Right lobe of liver (tissue), 6 donors: ENCODE results near the gene TMEM203. TPM values are rescaled to one million over a fixed set of nuclear protein-coding genes. Genes with fewer than 3 reads are reported as not detected.

Experiments
- ATAC-seq, 4 donors: fragments of 200-7000 bp; cut with Tn5 transposase; one replicate each; pipeline ENCODE4 v1.9.1; 2020; ENCODE audit warnings: mild to moderate bottlenecking in 4 of 4, moderate library complexity in 4 of 4
- DNase-seq, 3 donors: peaks; one replicate each; pipeline ENCODE4 v3.0.0-alpha.2; 2020
- H3K27ac ChIP-seq, 3 donors: fragments of 200-600 bp; one replicate each; pipeline ENCODE4 v1.8.0; 2022
- H3K27me3 ChIP-seq, 2 donors: fragments of 200-600 bp; one replicate each; pipeline ENCODE4 v1.8.0; 2022
- H3K36me3 ChIP-seq, 4 donors: fragments of 200-600 bp; sonication (generic) in 1 of 4; one replicate each; pipeline versions ENCODE4 v1.5.1 to v1.8.0; 2017 to 2022; ENCODE audit warnings: control low read depth in 1 of 4
- H3K4me1 ChIP-seq, 4 donors: fragments of 200-600 bp; sonication (generic) in 1 of 4; one replicate each; pipeline versions ENCODE4 v1.5.1 to v1.8.0; 2017 to 2022; ENCODE audit warnings: control low read depth in 1 of 4
- H3K4me3 ChIP-seq, 3 donors: fragments of 200-600 bp; one replicate each; pipeline ENCODE4 v1.8.0; 2022
- H3K9me3 ChIP-seq, 4 donors: fragments of 200-600 bp; sonication (generic) in 1 of 4; one replicate each; pipeline versions ENCODE4 v1.5.1 to v1.8.0; 2017 to 2022; ENCODE audit warnings: control low read depth in 1 of 4
- POLR2A ChIP-seq: fragments of 450-650 bp; IDR thresholded peaks from one replicate; pipeline ENCODE4 v1.6.1; 2017; ENCODE audit warnings: antibody characterized with exemption, mild to moderate bottlenecking
- WGBS: methylation state at CpG from one replicate; pipeline ENCODE4 v1.1.6; 2018; ENCODE audit warnings: low coverage, low lambda C conversion rate; ENCODE audit not compliant: insufficient coverage; ENCODE audit errors: missing lambda C conversion rate; 5-methylcytosine and 5-hydroxymethylcytosine counted together
- intact Hi-C, 2 donors: fragments of 100-400 bp; cut with DNase I; formaldehyde crosslinking; loops; one replicate each; pipeline versions ENCODE4 v1.11.2 to v1.14.1; 2022
- total RNA-seq, 6 experiments: library from RNA; depleted of rRNA in 2 of 6; stranded (reverse); fragments of >200 nt in 2 of 6; fragmentation: NEBNext Ultra II Directional in 3 of 6; extraction: Animal tissue kit (Norgen Biotek cat#: 25700) in 3 of 6; gene quantifications; one replicate each; pipeline versions ENCODE4 v1.1.0 to v1.2.4, GENCODE V29; 2016 to 2023
- TF ChIP-seq, protein P1 (sequence below), 4 donors: fragments of 200-600 bp in 3 of 4; fragments of 450-650 bp in 1 of 4; IDR thresholded peaks; one replicate each; pipeline versions ENCODE4 v1.5.1 to v1.8.0; 2016 to 2022; ENCODE audit warnings: antibody characterized with exemption in 4 of 4, mild to moderate bottlenecking in 2 of 4
- donor health status: DM: no; HTN: yes; CAD: no.
- donor health status: DM: no; HTN: no; CAD: no.
- donor health status: DM: no; HTN: no; CAD: no.
- donor health status: DM: no; HTN: yes; CAD: no.
- donor health status: DM: no; HTN: yes; CAD: no.

TMEM203 gene
- total RNA-seq, 6 experiments from 2014 or later: 17.7 to 28.0 (median 23.9) TPM

DNA sequence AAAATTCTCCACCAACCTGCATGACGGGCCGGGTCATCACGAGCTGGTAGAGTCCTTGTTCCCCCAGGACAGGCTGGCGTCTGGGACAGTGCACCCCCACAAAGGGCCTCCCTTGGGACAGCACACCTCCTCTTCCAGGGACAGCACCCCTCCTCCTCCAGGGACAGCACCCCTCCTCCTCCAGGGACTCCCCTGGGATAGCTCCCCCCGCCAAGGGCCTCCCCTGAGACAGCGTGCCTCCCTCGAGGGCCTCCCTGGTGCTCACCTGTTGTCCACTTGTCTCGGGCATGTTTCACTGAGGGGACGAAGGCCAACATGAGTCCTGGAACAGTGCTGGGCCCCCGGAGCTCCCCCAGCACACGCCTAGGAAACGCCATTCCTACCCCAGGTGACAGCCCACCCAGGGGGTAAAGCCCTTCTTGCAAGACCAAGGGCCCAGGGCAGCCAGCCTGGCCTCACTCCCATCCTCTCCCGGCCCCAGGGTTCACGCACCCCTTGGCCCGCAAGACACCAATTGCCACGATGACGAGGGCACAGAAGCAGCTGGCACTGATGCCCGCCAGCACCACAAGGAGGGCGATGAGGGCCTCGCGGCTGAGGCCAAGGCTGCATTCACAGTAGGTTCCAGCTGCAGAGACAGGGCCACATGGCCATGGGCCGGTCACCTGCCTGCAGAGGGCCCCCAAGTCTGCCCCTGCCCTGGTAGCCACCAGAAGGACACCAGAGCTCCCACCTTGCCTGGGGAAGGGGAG, 34.1 kb downstream of the TMEM203 start:
- no peak overlapping the region for H3K27ac ChIP-seq
- no peak for TF ChIP-seq POLR2A
- TF ChIP-seq, protein P1, sequence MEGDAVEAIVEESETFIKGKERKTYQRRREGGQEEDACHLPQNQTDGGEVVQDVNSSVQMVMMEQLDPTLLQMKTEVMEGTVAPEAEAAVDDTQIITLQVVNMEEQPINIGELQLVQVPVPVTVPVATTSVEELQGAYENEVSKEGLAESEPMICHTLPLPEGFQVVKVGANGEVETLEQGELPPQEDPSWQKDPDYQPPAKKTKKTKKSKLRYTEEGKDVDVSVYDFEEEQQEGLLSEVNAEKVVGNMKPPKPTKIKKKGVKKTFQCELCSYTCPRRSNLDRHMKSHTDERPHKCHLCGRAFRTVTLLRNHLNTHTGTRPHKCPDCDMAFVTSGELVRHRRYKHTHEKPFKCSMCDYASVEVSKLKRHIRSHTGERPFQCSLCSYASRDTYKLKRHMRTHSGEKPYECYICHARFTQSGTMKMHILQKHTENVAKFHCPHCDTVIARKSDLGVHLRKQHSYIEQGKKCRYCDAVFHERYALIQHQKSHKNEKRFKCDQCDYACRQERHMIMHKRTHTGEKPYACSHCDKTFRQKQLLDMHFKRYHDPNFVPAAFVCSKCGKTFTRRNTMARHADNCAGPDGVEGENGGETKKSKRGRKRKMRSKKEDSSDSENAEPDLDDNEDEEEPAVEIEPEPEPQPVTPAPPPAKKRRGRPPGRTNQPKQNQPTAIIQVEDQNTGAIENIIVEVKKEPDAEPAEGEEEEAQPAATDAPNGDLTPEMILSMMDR (IDR thresholded peaks at IDR 0.05): no peak
- intact Hi-C loops: no loop called here
- H3K9me3 ChIP-seq: no peaks in the 10 kb centered on the region
- H3K4me3 ChIP-seq: no peak overlapping the region
- ATAC-seq (no peak), DNase-seq (no peak)
- WGBS: no CpG with 5 or more reads among the region's 22 CpGs
- peaks cover 0 to 37% of the 10 kb centered on the region in 2 donors for H3K27me3 ChIP-seq
- H3K36me3 ChIP-seq: no peaks in the 10 kb centered on the region
- H3K4me1 ChIP-seq: peaks cover 0 to 24% (median 0%) of the 10 kb centered on the region in 4 donors

DNA sequence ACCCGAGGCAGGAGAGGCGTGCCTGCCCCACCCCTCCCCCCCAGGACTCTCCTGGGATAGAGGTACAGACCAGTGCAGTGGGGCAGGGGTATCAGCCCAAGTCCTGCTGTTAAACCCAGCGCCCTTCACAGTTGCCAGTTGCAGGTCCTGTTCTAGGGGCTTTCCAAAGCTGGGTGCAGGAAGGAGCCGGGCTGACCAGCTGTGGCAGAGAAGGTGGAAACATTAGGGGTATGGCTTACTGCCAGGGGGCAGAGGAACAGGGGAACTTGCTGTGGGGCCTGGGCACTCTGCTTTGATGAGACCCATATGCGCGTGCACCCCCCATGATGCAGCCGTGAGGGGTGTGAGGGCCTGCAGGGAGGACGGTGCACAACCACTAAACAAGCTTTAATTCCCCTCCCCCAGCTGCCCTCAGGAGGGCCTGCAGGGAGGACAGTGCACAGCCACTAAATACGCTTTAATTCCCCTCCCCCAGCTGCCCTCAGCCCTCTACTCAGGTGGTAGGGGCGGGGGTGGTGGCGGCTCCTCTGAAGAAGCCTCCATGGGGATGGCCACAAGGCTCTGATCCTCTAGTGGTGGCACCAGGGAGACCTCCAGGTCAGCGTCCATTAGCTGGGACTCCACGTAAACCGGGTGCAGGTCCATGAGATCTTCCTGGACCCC, 34.8 kb downstream of the TMEM203 start:
- intact Hi-C loops: no loop called here
- Histone ChIP-seq H3K36me3 (no peaks in the 10 kb centered on the region), H3K27me3 (peaks cover 0 to 44% of the 10 kb centered on the region in 2 donors), H3K4me3 (no peak overlapping the region), H3K27ac (no peak overlapping the region), H3K4me1 (peaks cover 0 to 24% (median 0%) of the 10 kb centered on the region in 4 donors), H3K9me3 (no peaks in the 10 kb centered on the region)
- ATAC-seq: no peak
- 31% methylated on average over 4 of the region's 14 CpGs for WGBS
- DNase-seq: no peak
- TF ChIP-seq, protein P1 (IDR thresholded peaks at IDR 0.05): no peak
- no peak for TF ChIP-seq POLR2A

DNA sequence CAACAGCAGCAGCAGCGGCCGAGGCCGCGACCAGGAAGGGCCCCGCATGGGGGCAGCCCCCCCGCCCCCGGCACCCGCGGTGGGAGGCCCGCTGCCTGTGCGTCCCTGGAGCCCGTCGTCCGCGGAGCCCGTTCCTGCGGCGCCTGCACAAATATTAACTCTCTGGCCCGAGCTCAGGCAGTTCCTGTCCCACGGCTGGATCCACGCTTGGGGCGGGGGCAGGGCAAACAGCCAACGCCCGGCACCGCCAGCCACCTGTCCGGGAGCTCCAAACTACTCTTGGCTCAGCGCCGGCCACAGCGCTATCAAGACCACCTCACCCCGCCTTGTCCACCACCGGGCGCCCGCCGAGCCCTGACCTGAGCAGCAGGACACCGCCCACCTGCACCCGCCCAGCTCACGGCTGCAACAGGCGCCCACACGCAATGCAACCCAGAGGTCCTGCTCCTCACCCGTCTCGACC, 35.5 kb downstream of the TMEM203 start, which contains the start of gene LRRC26:
Gene LRRC26 (minus strand): TSS at position 156 of the 463 bp plus-strand sequence. CDS start 108 bp downstream, at position 48.
- TF ChIP-seq, protein P1 (IDR thresholded peaks at IDR 0.05): no peak
- no peak for TF ChIP-seq POLR2A
- Histone ChIP-seq H3K36me3 (no peaks in the 10 kb centered on the region), H3K4me1 (peaks cover 0 to 24% (median 0%) of the 10 kb centered on the region in 4 donors), H3K27ac (no peak within 1 kb of the TSS), H3K27me3 (peaks cover 0 to 51% of the 10 kb centered on the region in 2 donors), H3K4me3 (peak within 1 kb of the TSS in 2 of 3 donors; percentile 6 to 19), H3K9me3 (no peaks in the 10 kb centered on the region)
- no peak for DNase-seq
- intact Hi-C loops: loop anchor here in 1 of 2 donors (10.0 kb wide), 1 partner anchor 605 kb away; no protein-coding TSS in a partner anchor
- 27% methylated on average over 3 of the region's 41 CpGs for WGBS
- no peak for ATAC-seq

DNA sequence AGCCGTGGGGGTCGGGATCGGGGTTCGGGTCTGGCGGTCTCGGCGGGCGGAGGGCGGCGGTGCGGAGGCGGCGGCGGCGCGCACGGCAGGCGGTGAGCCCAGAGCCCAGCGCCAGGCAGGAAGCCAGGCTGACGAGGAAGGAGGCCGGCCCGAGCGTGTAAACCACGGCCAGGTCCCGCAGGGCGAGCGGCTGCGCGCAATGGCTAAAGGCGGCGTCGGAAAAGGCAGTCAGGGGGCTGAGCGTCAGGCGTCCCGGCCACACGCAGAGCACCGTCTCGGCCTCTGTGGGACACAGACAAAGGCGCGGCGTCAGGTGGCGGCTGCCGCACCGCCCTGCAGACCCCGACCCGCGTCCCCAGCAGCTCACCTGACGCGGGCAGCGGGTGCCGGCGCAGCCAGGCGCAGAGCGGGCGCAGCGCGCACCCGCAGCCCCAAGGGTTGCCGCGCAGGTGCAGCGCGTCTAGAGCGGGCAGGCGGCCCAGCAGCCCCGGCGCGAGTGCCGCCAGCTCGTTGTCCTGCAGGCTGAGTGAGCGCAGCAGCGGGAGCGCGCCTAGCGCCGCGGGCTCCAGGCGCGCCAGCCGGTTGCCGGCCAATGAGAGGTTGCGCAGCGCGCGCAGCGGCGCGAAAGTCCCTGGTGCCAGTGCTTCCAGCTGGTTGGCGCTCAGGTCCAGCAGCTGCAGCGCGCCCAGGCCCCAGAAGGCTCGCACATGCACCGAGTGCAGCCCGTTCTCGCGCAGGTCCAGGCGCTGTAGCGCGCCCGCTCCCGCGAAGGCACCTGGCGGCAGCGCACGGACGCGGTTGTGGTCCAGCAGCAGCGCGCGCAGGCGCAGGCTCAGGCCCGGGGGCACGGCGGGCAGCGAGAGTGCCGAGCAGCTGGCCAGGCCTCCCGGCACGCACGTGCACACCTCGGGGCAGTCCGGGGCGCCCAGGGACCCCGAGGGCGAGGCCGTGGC, 36.3 kb downstream of the TMEM203 start:
- Histone ChIP-seq H3K4me1 (peaks cover 0 to 24% (median 0%) of the 10 kb centered on the region in 4 donors), H3K36me3 (no peaks in the 10 kb centered on the region), H3K27me3 (peaks cover 0 to 53% of the 10 kb centered on the region in 2 donors), H3K4me3 (peak overlapping the region in 2 of 3 donors; percentile 6 to 19), H3K27ac (no peak overlapping the region), H3K9me3 (no peaks in the 10 kb centered on the region)
- ATAC-seq (peak in 3 of 4 donors; percentile 26 to 54 (median 48)), DNase-seq (no peak)
- TF ChIP-seq, protein P1 (IDR thresholded peaks at IDR 0.05): no peak
- no peak for TF ChIP-seq POLR2A
- intact Hi-C loops: loop anchor here in 1 of 2 donors (10.0 kb wide), 1 partner anchor 606 kb away; no protein-coding TSS in a partner anchor
- 0% methylated on average over 10 of the region's 124 CpGs for WGBS
